ENCODE measurements around the gene OR52I1.

DNA sequence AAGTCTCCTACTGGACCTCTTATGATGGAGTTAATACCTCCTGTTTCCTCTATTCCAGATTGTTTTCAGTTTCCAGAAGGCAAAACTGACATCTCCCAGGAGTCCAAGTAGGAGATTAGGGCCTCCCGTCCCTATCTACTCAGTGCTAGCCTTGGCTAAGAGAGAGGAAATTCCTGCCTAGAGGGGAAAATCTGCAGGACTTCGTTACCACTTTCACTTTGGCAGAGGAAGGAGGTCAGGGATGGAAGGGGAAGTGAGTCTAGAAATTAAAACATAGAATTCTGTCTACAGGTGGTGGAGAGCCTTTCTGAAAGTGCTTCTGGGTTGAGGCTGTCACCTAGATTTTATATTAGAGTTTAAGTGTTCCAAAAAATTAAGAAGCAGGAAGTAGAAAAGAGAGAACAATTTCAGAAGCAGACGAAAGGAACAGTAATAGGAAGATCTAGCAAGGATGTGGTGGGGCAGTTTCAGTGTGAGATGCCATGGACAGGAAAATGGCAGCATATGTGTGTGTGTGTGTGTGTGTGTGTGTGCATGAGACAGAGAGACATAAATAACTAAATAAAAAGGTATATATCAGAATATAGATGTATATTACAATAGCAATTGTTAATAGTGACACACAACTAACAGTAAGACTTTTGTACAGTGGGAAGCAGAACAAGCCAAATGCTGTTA is 16.6 kb downstream of the OR52I1 start:
- TF ChIP-seq SMC3 (conservative IDR thresholded peaks at IDR 0.05; ENCODE audit: poor library complexity) (no peak), EP300 (conservative IDR thresholded peaks at IDR 0.05; ENCODE audit: poor library complexity, severe bottlenecking) (no peak)
- TF ChIP-seq, protein P1, sequence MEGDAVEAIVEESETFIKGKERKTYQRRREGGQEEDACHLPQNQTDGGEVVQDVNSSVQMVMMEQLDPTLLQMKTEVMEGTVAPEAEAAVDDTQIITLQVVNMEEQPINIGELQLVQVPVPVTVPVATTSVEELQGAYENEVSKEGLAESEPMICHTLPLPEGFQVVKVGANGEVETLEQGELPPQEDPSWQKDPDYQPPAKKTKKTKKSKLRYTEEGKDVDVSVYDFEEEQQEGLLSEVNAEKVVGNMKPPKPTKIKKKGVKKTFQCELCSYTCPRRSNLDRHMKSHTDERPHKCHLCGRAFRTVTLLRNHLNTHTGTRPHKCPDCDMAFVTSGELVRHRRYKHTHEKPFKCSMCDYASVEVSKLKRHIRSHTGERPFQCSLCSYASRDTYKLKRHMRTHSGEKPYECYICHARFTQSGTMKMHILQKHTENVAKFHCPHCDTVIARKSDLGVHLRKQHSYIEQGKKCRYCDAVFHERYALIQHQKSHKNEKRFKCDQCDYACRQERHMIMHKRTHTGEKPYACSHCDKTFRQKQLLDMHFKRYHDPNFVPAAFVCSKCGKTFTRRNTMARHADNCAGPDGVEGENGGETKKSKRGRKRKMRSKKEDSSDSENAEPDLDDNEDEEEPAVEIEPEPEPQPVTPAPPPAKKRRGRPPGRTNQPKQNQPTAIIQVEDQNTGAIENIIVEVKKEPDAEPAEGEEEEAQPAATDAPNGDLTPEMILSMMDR (IDR thresholded peaks at IDR 0.05; ENCODE audit: poor library complexity, severe bottlenecking): no peak

Measured in neural cell (in vitro differentiated cells).